H1 (cell line): ENCODE measurements around the gene WDR5.

Experiments
- BACH1 ChIP-seq: IDR thresholded peaks from 2 replicates; pipeline ENCODE4 v1.6.1; 2012; ENCODE audit warnings: low read length, improper control_type of control experiment
- CHD1 ChIP-seq: IDR thresholded peaks from 2 replicates; pipeline ENCODE4 v1.6.1; 2012; ENCODE audit warnings: low read depth, low read length, improper control_type of control experiment
- CHD2 ChIP-seq: IDR thresholded peaks from 2 replicates; pipeline ENCODE4 v1.6.1; 2012; ENCODE audit warnings: low read length, improper control_type of control experiment
- GABPA ChIP-seq: IDR thresholded peaks from 2 replicates; pipeline ENCODE4 v1.6.1; 2011; ENCODE audit warnings: mild to moderate bottlenecking, low read length, moderate library complexity, borderline replicate concordance; ENCODE audit not compliant: insufficient read depth
- JUN ChIP-seq: IDR thresholded peaks from 2 replicates; pipeline ENCODE4 v1.6.1; 2011; ENCODE audit warnings: low read depth, mild to moderate bottlenecking, improper control_type of control experiment, low read length
- MAFK ChIP-seq: IDR thresholded peaks from 2 replicates; pipeline ENCODE4 v1.6.1; 2012; ENCODE audit warnings: low read depth, mild to moderate bottlenecking, improper control_type of control experiment, low read length
- POLR2A ChIP-seq, 2 experiments: IDR thresholded peaks; 1 replicate in 1 of 2; 2 replicates in 1 of 2; pipeline ENCODE4 v1.6.1; 2011; ENCODE audit warnings: low read depth in 2 of 2, low read length in 2 of 2, mild to moderate bottlenecking in 2 of 2; ENCODE audit errors: control extremely low read depth in 1 of 2
- RNF2 ChIP-seq: fragments of 200-900, 300-1000 bp; sonication (generic); IDR thresholded peaks from 2 replicates; pipeline ENCODE4 v1.7.1; 2016; ENCODE audit warnings: borderline replicate concordance, low read depth, mild to moderate bottlenecking, antibody characterized with exemption, low read length; ENCODE audit not compliant: poor library complexity, severe bottlenecking; ENCODE audit errors: missing control alignments
- TAF1 ChIP-seq: IDR thresholded peaks from 2 replicates; pipeline ENCODE4 v1.6.1; 2011; ENCODE audit warnings: mild to moderate bottlenecking, low read depth, low read length
- YY1 ChIP-seq: IDR thresholded peaks from 2 replicates; pipeline ENCODE4 v1.6.1; 2011; ENCODE audit warnings: low read depth, mild to moderate bottlenecking, low read length
- TF ChIP-seq, protein P1 (sequence below): IDR thresholded peaks from 2 replicates; pipeline ENCODE4 v1.6.1; 2012; ENCODE audit warnings: inconsistent platforms

DNA sequence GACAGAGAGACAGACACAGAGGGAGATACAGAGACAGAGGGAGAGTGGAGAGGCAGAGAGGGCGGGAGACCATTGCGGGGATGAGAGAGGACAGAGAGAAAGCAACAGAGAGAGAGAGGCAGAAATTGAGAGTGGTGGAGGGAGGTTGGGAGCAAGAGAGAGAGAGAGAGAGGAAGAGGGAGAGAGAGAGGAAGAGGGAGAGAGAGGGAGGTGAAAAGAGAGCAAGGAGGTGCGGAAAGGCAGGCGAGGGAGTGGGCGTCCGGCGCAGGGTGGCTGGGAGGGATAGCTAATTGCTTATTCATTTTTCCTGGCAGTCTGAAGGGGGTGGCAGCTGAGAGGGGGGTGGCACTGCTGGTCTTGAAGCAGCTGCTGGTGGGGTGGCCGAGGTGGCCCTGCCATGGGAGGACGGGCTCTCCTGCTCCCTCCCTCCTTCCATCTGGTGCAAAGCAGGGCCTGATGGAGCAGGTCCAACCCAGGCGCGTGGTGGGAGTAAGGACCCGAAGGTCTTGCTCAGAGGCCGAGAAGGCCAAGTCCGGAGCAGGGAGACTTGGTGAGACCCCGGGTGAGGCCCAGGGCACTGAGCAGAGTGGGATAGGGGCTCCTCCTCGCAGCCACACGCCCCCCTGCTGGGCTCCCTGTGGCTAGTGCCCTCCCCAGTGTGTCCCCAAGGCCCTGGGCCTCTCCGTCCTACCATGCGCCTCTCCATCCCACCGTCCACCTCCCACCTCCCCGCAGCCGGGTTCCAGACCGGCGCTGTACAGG, 53.8 kb downstream of the WDR5 start:
- no peak for TF ChIP-seq YY1
- TF ChIP-seq GABPA, result no peak
- TF ChIP-seq BACH1, result no peak
- TF ChIP-seq CHD2, result no peak
- no peak for TF ChIP-seq CHD1
- no peak for TF ChIP-seq JUN
- TF ChIP-seq MAFK, result no peak
- no peak for TF ChIP-seq TAF1
- no peak for TF ChIP-seq RNF2
- TF ChIP-seq POLR2A (IDR thresholded peaks at IDR 0.05; ENCODE audit: control extremely low read depth in 1 of 2, low read depth in 2 of 2, low read length in 2 of 2), result no peak
- TF ChIP-seq, protein P1, sequence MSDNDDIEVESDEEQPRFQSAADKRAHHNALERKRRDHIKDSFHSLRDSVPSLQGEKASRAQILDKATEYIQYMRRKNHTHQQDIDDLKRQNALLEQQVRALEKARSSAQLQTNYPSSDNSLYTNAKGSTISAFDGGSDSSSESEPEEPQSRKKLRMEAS, result no peak
